ENCODE results near the gene SLC10A6. TPM values are rescaled to one million over a fixed set of nuclear protein-coding genes. Genes with fewer than 3 reads are reported as not detected.
A peak's percentile ranks its signal among the peaks of the same experiment; 100 is the strongest.

SLC10A6 gene
- total RNA-seq, 1 experiment from 2014 or later = not detected

GRCh38 chr4:86841309-86841708 lies 7.9 kb downstream of the SLC10A6 start:
- peaks cover 26% of the 10 kb centered on the region for H3K4me1 Mint-ChIP-seq (ENCODE audit: insufficient read depth, unreplicated experiment)
- ChIA-PET CTCF (interaction anchor here (2.5 kb wide), 1 partner anchor 10 kb away, joined by 8 read pairs; no protein-coding TSS in a partner anchor), POLR2A (interaction anchor here (2.4 kb wide), 1 partner anchor 10 kb away, joined by 13 read pairs; no protein-coding TSS in a partner anchor)
- no peaks in the 10 kb centered on the region for H3K9me3 Mint-ChIP-seq (ENCODE audit: unreplicated experiment)
- H3K4me3 Mint-ChIP-seq (ENCODE audit: unreplicated experiment) = no peak overlapping the region
- no peak for TF ChIP-seq CTCF (IDR thresholded peaks at IDR 0.05; ENCODE audit: unreplicated experiment)
- no peaks in the 10 kb centered on the region for H3K36me3 Mint-ChIP-seq (ENCODE audit: insufficient read depth, unreplicated experiment)
- no TSS peak for BruUV-seq (replicated peaks)
- peak; percentile 33 for DNase-seq (ENCODE audit: unreplicated experiment)
- peak overlapping the region; percentile 8 for H3K27ac Mint-ChIP-seq (ENCODE audit: low read depth, unreplicated experiment)
- no peaks in the 10 kb centered on the region for H3K27me3 Mint-ChIP-seq (ENCODE audit: insufficient read depth, unreplicated experiment)
- intact Hi-C loops (cut with micrococcal nuclease) = no loop called here

- no peak overlapping the region for H3K27ac Mint-ChIP-seq (ENCODE audit: low read depth, unreplicated experiment)
- ChIA-PET POLR2A (interaction anchor here (1.8 kb wide), 1 partner anchor 10 kb away, joined by 15 read pairs; no protein-coding TSS in a partner anchor), CTCF (interaction anchor here (2.5 kb wide), 1 partner anchor 9 kb away, joined by 8 read pairs; no protein-coding TSS in a partner anchor)
- no TSS peak for BruUV-seq (replicated peaks)
- peaks cover 26% of the 10 kb centered on the region for H3K4me1 Mint-ChIP-seq (ENCODE audit: insufficient read depth, unreplicated experiment)
- H3K9me3 Mint-ChIP-seq (ENCODE audit: unreplicated experiment) = no peaks in the 10 kb centered on the region
- no peak overlapping the region for H3K4me3 Mint-ChIP-seq (ENCODE audit: unreplicated experiment)
- H3K27me3 Mint-ChIP-seq (ENCODE audit: insufficient read depth, unreplicated experiment) = no peaks in the 10 kb centered on the region
- no peak for DNase-seq (ENCODE audit: unreplicated experiment)
- no peak for TF ChIP-seq CTCF (IDR thresholded peaks at IDR 0.05; ENCODE audit: unreplicated experiment)
- intact Hi-C loops (cut with micrococcal nuclease) = no loop called here
- no peaks in the 10 kb centered on the region for H3K36me3 Mint-ChIP-seq (ENCODE audit: insufficient read depth, unreplicated experiment)
Observed at GRCh38 chr4:86840858-86841257, 8.3 kb downstream of the SLC10A6 start.

GRCh38 chr4:86837691-86838503 lies 11.3 kb downstream of the SLC10A6 start:
- H3K27ac Mint-ChIP-seq (ENCODE audit: low read depth, unreplicated experiment) = no peak overlapping the region
- no TSS peak for BruUV-seq (replicated peaks)
- ChIA-PET CTCF (no interaction called here), POLR2A (interaction anchor here (0.6 to 1.0 kb wide), 2 partner anchors 11 to 33 kb away, joined by 3 to 7 read pairs; partner anchors contain the start of gene SLC10A6)
- H3K4me1 Mint-ChIP-seq (ENCODE audit: insufficient read depth, unreplicated experiment) = peaks cover 24% of the 10 kb centered on the region
- H3K36me3 Mint-ChIP-seq (ENCODE audit: insufficient read depth, unreplicated experiment) = no peaks in the 10 kb centered on the region
- TF ChIP-seq CTCF (IDR thresholded peaks at IDR 0.05; ENCODE audit: unreplicated experiment) = no peak
- intact Hi-C loops (cut with micrococcal nuclease) = no loop called here
- no peak overlapping the region for H3K4me3 Mint-ChIP-seq (ENCODE audit: unreplicated experiment)
- DNase-seq (ENCODE audit: unreplicated experiment) = no peak
- H3K9me3 Mint-ChIP-seq (ENCODE audit: unreplicated experiment) = no peaks in the 10 kb centered on the region
- H3K27me3 Mint-ChIP-seq (ENCODE audit: insufficient read depth, unreplicated experiment) = no peaks in the 10 kb centered on the region

DNA sequence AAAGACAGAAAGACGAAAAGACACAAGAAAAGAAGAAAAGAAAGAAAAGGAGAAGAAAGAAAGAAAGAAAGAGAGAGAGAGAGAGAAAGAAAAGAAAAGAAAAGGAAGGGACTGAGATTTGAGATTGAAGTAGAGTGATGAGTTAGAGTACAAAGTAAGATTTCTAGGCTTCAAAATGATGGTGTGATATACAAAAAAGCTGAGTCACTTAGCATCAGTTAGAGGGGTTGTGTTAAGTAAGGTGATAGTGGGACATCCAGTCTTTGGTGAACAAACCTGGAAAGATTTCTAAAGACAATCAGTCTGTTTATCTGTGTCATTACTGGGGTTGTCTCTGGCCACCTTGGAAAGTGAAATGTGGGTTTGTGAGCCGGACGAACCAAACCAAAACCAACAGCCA lies 13.5 kb downstream of the SLC10A6 start:
- Mint-ChIP-seq H3K36me3 (ENCODE audit: insufficient read depth, unreplicated experiment) (peaks cover 10% of the 10 kb centered on the region), H3K4me1 (ENCODE audit: insufficient read depth, unreplicated experiment) (peaks cover 22% of the 10 kb centered on the region), H3K9me3 (ENCODE audit: unreplicated experiment) (no peaks in the 10 kb centered on the region), H3K27ac (ENCODE audit: low read depth, unreplicated experiment) (no peak overlapping the region), H3K27me3 (ENCODE audit: insufficient read depth, unreplicated experiment) (no peaks in the 10 kb centered on the region), H3K4me3 (ENCODE audit: unreplicated experiment) (no peak overlapping the region)
- ChIA-PET POLR2A (no interaction called here), CTCF (interaction anchor here (0.5 to 1.1 kb wide), 3 partner anchors 9 to 42 kb away, joined by 3 read pairs; no protein-coding TSS in a partner anchor)
- no TSS peak for BruUV-seq (replicated peaks)
- TF ChIP-seq CTCF (IDR thresholded peaks at IDR 0.05; ENCODE audit: unreplicated experiment) = no peak
- intact Hi-C loops (cut with micrococcal nuclease) = no loop called here
- DNase-seq (ENCODE audit: unreplicated experiment) = no peak
